Activated CD4-positive, alpha-beta T cell treated with anti-CD3 and anti-CD28 coated beads, Interleukin-2, amount 50 U/mL, for 1 hour (primary cell): ENCODE data around the gene TPD52L3.

Experiments
- DNase-seq: peaks from one replicate; pipeline ENCODE4 v3.0.0-alpha.2; 2020

The TPD52L3 gene

GRCh38 chr9:6328103-6328502, at the start of gene TPD52L3:
Gene TPD52L3, plus strand, starts transcription at chr9:6328375. Its CDS starts 221 bp downstream, at chr9:6328596.
- DNase-seq = no peak

- no peak for DNase-seq
Measured at GRCh38 chr9:6301858-6302257, 26.3 kb upstream of the TPD52L3 start.

GRCh38 chr9:6302417-6302816, 25.8 kb upstream of the TPD52L3 start:
- no peak for DNase-seq

- DNase-seq = no peak
Measured at GRCh38 chr9:6304232-6304631, 23.9 kb upstream of the TPD52L3 start.

GRCh38 chr9:6305954-6306563, 22.1 kb upstream of the TPD52L3 start:
- DNase-seq = no peak

- DNase-seq = no peak
Measured at GRCh38 chr9:6307551-6308096, 20.6 kb upstream of the TPD52L3 start.

GRCh38 chr9:6330958-6331634, 2.9 kb downstream of the TPD52L3 start:
- DNase-seq = no peak

GRCh38 chr9:6334305-6334704, 6.1 kb downstream of the TPD52L3 start:
- no peak for DNase-seq

- DNase-seq = no peak
Measured at GRCh38 chr9:6348766-6349165, 20.6 kb downstream of the TPD52L3 start.

GRCh38 chr9:6351737-6352136, 23.6 kb downstream of the TPD52L3 start:
- DNase-seq = no peak

GRCh38 chr9:6354072-6354686, 26.0 kb downstream of the TPD52L3 start:
- DNase-seq = no peak

GRCh38 chr9:6355728-6356127, 27.6 kb downstream of the TPD52L3 start:
- no peak for DNase-seq

GRCh38 chr9:6356441-6356840, 28.3 kb downstream of the TPD52L3 start:
- no peak for DNase-seq

- no peak for DNase-seq
Measured at GRCh38 chr9:6356904-6357303, 28.7 kb downstream of the TPD52L3 start.

- no peak for DNase-seq
Measured at GRCh38 chr9:6367128-6367890, 39.1 kb downstream of the TPD52L3 start.

- no peak for DNase-seq
Measured at GRCh38 chr9:6368831-6369230, 40.7 kb downstream of the TPD52L3 start.
